DND-41 (cell line): ENCODE data around the gene REXO4.

Source experiments
- CTCF ChIP-seq: IDR thresholded peaks from 2 replicates; pipeline ENCODE4 v1.5.1; 2012; ENCODE audit warnings: borderline replicate concordance, low read length, moderate library complexity, mild to moderate bottlenecking; ENCODE audit not compliant: poor library complexity, severe bottlenecking; ENCODE audit errors: extremely low read depth
- EZH2 ChIP-seq: IDR thresholded peaks from 3 replicates; pipeline ENCODE4 v1.6.1; 2012; ENCODE audit warnings: borderline replicate concordance, low read depth, mild to moderate bottlenecking, moderate library complexity, low read length, inconsistent platforms; ENCODE audit not compliant: severe bottlenecking

- TF ChIP-seq CTCF: no peak
- no peak for TF ChIP-seq EZH2
Observed at GRCh38 chr9:133439337-133439736, 21.5 kb upstream of the REXO4 start.
